DMS 273 treated with DMSO at 0.1 percent for 48 hours (cell line): ENCODE measurements around the gene MYH8.

Source experiments
- DNase-seq: peaks from one replicate; lab custom pipeline; 2025; lab: John Stamatoyannopoulos, UW

MYH8 gene

GRCh38 chr17:10421900-10422542 is at the start of gene MYH8:
MYH8 (minus strand) TSS chr17:10421950; CDS start chr17:10420227, 1,723 bp downstream.
- DNase-seq: no peak

- no peak for DNase-seq
These were observed 47.7 kb upstream of the MYH8 start, which contains the start of gene MYH4 for GRCh38 chr17:10469459-10469858. MYH4 (minus strand) TSS chr17:10469559; CDS start chr17:10466745, 2,814 bp downstream.

GRCh38 chr17:10463402-10463801 is 41.7 kb upstream of the MYH8 start:
- DNase-seq: no peak

- no peak for DNase-seq
These were observed 38.3 kb upstream of the MYH8 start for GRCh38 chr17:10460062-10460461.

- DNase-seq: no peak
These were observed 37.0 kb upstream of the MYH8 start for GRCh38 chr17:10458701-10459100.

GRCh38 chr17:10457952-10458351 is 36.2 kb upstream of the MYH8 start:
- DNase-seq: no peak

- DNase-seq: no peak
These were observed 25.5 kb upstream of the MYH8 start for GRCh38 chr17:10447026-10447931.

- DNase-seq: no peak
These were observed 18.1 kb upstream of the MYH8 start for GRCh38 chr17:10439816-10440215.

GRCh38 chr17:10435096-10435495 is 13.3 kb upstream of the MYH8 start:
- no peak for DNase-seq

GRCh38 chr17:10429421-10430045 is 7.8 kb upstream of the MYH8 start:
- no peak for DNase-seq

- DNase-seq: no peak
These were observed 7.0 kb upstream of the MYH8 start for GRCh38 chr17:10428781-10429180.

- DNase-seq: no peak
These were observed 539 bp downstream of the MYH8 start for GRCh38 chr17:10421211-10421610.

- DNase-seq: no peak
These were observed 939 bp downstream of the MYH8 start for GRCh38 chr17:10420811-10421210.

GRCh38 chr17:10417431-10417830 is 4.3 kb downstream of the MYH8 start:
- DNase-seq: no peak

GRCh38 chr17:10415161-10415560 is 6.6 kb downstream of the MYH8 start:
- DNase-seq: no peak

GRCh38 chr17:10403589-10403988 is 18.2 kb downstream of the MYH8 start:
- DNase-seq: no peak

- DNase-seq: no peak
These were observed 23.4 kb downstream of the MYH8 start for GRCh38 chr17:10398352-10398751.

GRCh38 chr17:10396524-10397163 is 25.1 kb downstream of the MYH8 start:
- DNase-seq: no peak

- no peak for DNase-seq
These were observed 27.4 kb downstream of the MYH8 start for GRCh38 chr17:10394201-10394887.

- DNase-seq: no peak
These were observed 28.9 kb downstream of the MYH8 start for GRCh38 chr17:10392880-10393279.

- DNase-seq: no peak
These were observed 35.9 kb downstream of the MYH8 start for GRCh38 chr17:10385871-10386270.

GRCh38 chr17:10384175-10384574 is 37.6 kb downstream of the MYH8 start:
- no peak for DNase-seq
